SU-DHL-6 (cell line): ENCODE measurements around the gene CNN3.

Source experiments
- H2AFZ ChIP-seq: fragments of 200-600 bp; sonication (generic); 2 replicates; pipeline ENCODE4 v1.6.1; 2014; ENCODE audit warnings: low read depth, mild to moderate bottlenecking, moderate library complexity, mixed read lengths, antibody characterized with exemption, low read length; ENCODE audit not compliant: severe bottlenecking
- H3F3A ChIP-seq: fragments of 200-600 bp; shearing (Covaris generic); 2 replicates; pipeline ENCODE4 v1.6.0; 2016; ENCODE audit warnings: antibody characterized with exemption, mild to moderate bottlenecking; ENCODE audit not compliant: insufficient read depth
- H3K27ac ChIP-seq: fragments of 200-600 bp; sonication (generic); 2 replicates; pipeline ENCODE4 v1.5.1; 2016; ENCODE audit warnings: low read depth, mild to moderate bottlenecking, low read length, moderate library complexity, mixed read lengths
- H3K27me3 ChIP-seq: fragments of 200-600 bp; sonication (generic), shearing (Covaris generic); 2 replicates; pipeline ENCODE4 v1.6.0; 2014; ENCODE audit warnings: mild to moderate bottlenecking, low read length
- H3K36me3 ChIP-seq: fragments of 200-600 bp; sonication (generic); 2 replicates; pipeline ENCODE4 v1.6.1; 2014; ENCODE audit warnings: mild to moderate bottlenecking, low read length, mixed read lengths
- H3K4me2 ChIP-seq: fragments of 300-600, 200-600 bp; shearing (Covaris generic), sonication (generic); 2 replicates; pipeline ENCODE4 v1.6.0; 2014; ENCODE audit warnings: low read length, low read depth, mild to moderate bottlenecking; ENCODE audit not compliant: poor library complexity, severe bottlenecking
- H3K4me3 ChIP-seq: fragments of 200-600 bp; sonication (generic); 2 replicates; pipeline ENCODE4 v1.5.1; 2014; ENCODE audit warnings: antibody characterized with exemption, low read length, mild to moderate bottlenecking, mixed read lengths; ENCODE audit not compliant: insufficient read depth, poor library complexity, severe bottlenecking
- H3K79me2 ChIP-seq: fragments of 200-600 bp; sonication (generic); 2 replicates; pipeline ENCODE4 v1.6.1; 2014; ENCODE audit warnings: mild to moderate bottlenecking, low read length, moderate library complexity; ENCODE audit not compliant: insufficient read depth
- H3K9ac ChIP-seq: fragments of 200-600 bp; sonication (generic); 2 replicates; pipeline ENCODE4 v1.7.0; 2014; ENCODE audit warnings: mild to moderate bottlenecking, low read length
- H3K9me2 ChIP-seq: fragments of 200-600 bp; sonication (generic); replicated peaks from 2 replicates; pipeline ENCODE4 v1.6.1; 2014; ENCODE audit warnings: low read length; ENCODE audit not compliant: insufficient read depth
- H3K9me3 ChIP-seq: fragments of 200-600 bp; sonication (generic); 2 replicates; pipeline ENCODE4 v1.6.1; 2014; ENCODE audit warnings: low read length, mixed read lengths; ENCODE audit not compliant: insufficient read depth
- H4K20me1 ChIP-seq: fragments of 200-600 bp; sonication (generic); 2 replicates; pipeline ENCODE4 v1.6.1; 2014; ENCODE audit warnings: low read depth, mild to moderate bottlenecking, antibody characterized with exemption, low read length, moderate library complexity, mixed read lengths
- EZH2phosphoT487 ChIP-seq: fragments of 200-600 bp; sonication (generic), shearing (Covaris generic); conservative IDR thresholded peaks from 2 replicates; pipeline ENCODE4 v1.6.1; 2018; ENCODE audit warnings: mild to moderate bottlenecking, antibody characterized with exemption, low read length, moderate library complexity, mixed read lengths
- TF ChIP-seq, protein P1 (sequence below): fragments of 200-600 bp; sonication (generic); IDR thresholded peaks from one replicate; pipeline ENCODE4 v1.5.1; 2017; ENCODE audit warnings: antibody characterized with exemption, mild to moderate bottlenecking, low read length, moderate library complexity; ENCODE audit not compliant: insufficient read depth, poor library complexity, severe bottlenecking

Gene CNN3

DNA sequence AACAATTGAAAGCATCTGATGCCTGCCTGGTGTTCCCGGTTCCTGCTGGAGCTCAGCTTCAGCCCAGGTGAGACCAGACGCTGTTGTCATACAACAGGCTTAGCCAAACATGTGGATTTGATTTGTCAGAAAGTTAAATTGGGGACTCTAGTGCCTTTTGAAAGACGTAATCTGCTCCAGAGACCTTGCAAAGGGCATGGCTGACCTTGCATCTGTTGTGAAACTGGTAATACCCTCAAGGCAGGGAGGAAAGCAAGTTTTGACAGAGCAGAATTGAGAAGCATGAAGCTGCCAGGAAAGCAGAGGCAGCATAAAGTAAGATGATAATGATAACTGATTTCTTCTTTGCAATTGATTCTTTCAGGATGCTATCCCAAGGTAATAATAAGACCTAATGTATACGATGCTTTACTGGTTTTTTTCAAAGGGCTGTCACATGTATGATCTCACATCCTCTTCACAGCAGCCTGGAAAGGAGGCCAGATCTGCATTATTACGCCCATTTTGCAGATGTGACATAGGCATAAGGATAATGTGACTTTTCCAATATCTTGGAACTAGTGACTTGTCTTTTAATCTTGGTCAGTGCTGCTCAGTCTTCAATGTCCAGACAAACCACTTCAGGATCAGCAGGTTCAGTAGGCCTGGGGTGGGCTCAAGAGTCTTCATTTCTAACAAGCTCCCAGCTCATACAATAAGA is 24.7 kb upstream of the CNN3 start:
- no peak for TF ChIP-seq EZH2phosphoT487
- TF ChIP-seq, protein P1, sequence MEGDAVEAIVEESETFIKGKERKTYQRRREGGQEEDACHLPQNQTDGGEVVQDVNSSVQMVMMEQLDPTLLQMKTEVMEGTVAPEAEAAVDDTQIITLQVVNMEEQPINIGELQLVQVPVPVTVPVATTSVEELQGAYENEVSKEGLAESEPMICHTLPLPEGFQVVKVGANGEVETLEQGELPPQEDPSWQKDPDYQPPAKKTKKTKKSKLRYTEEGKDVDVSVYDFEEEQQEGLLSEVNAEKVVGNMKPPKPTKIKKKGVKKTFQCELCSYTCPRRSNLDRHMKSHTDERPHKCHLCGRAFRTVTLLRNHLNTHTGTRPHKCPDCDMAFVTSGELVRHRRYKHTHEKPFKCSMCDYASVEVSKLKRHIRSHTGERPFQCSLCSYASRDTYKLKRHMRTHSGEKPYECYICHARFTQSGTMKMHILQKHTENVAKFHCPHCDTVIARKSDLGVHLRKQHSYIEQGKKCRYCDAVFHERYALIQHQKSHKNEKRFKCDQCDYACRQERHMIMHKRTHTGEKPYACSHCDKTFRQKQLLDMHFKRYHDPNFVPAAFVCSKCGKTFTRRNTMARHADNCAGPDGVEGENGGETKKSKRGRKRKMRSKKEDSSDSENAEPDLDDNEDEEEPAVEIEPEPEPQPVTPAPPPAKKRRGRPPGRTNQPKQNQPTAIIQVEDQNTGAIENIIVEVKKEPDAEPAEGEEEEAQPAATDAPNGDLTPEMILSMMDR, result no peak

GRCh38 chr1:94951046-94951445 is 24.1 kb upstream of the CNN3 start:
- no peaks in the 10 kb centered on the region for H3K9me3 ChIP-seq
- H3K9me2 ChIP-seq, result no peaks in the 10 kb centered on the region
- H3K79me2 ChIP-seq, result no peaks in the 10 kb centered on the region
- no peak overlapping the region for H3K4me3 ChIP-seq
- no peak overlapping the region for H3K27ac ChIP-seq
- no peaks in the 10 kb centered on the region for H3K27me3 ChIP-seq
- H3K36me3 ChIP-seq, result no peaks in the 10 kb centered on the region
- no peaks in the 10 kb centered on the region for H3F3A ChIP-seq
- H4K20me1 ChIP-seq, result no peaks in the 10 kb centered on the region
- no peak overlapping the region for H3K9ac ChIP-seq
- TF ChIP-seq, protein P1, result no peak
- no peak for TF ChIP-seq EZH2phosphoT487
- no peak overlapping the region for H3K4me2 ChIP-seq
- H2AFZ ChIP-seq, result no peak overlapping the region

More for the DNA sequence above, 24.7 kb upstream of the CNN3 start:
- Histone ChIP-seq H4K20me1 (no peaks in the 10 kb centered on the region), H2AFZ (no peak overlapping the region), H3K9me3 (no peaks in the 10 kb centered on the region), H3F3A (no peaks in the 10 kb centered on the region), H3K9me2 (no peaks in the 10 kb centered on the region), H3K27ac (no peak overlapping the region), H3K79me2 (no peaks in the 10 kb centered on the region), H3K9ac (no peak overlapping the region), H3K4me2 (no peak overlapping the region), H3K36me3 (no peaks in the 10 kb centered on the region), H3K27me3 (no peaks in the 10 kb centered on the region), H3K4me3 (no peak overlapping the region)

DNA sequence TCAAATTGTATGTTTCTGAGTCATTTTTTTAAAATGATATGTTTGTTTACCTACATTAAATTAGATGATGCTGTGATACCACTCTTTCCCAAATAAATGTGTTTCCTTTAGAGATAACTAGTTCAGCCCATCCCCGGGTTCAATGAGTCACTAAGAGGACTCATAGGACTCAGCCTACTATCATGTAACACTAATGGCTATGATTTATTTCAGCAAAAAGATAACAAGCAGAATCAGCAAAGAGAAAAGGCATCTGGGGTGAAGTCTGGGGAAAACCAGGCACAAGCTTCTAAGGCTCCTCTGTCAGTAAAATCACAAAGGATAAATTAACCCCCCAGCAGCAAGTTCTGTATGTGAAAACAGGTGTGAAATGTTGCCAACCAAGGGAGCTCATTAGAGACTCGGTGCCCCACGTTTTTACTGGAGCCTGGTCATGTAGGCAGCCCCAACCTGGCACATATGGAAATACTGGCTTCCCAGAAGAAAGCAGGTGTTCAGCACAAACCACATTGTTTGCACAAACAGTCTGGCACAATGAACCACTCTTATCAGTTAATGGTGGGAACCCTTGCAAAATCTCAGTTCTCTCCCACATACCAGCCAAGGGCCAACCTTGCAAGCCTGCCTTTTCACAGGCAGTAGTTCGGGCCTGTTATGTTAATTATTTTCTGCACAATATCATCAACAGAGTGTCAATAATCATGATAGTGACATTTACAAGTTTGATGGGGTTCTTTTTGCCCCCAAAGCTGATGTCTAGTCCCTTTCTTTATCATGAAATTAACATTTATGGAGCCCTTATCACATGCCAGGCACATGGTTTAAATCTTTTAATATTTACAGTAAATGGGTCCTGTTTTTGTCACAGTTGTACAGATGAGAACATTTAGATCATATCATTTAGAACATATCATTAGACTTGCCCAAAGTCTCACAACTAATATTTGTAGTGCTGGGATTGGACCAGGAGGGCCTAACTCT is 23.1 kb upstream of the CNN3 start:
- no peak overlapping the region for H3K4me3 ChIP-seq
- no peak overlapping the region for H3K4me2 ChIP-seq
- no peaks in the 10 kb centered on the region for H3K9me3 ChIP-seq
- H2AFZ ChIP-seq, result no peak overlapping the region
- H4K20me1 ChIP-seq, result no peaks in the 10 kb centered on the region
- no peaks in the 10 kb centered on the region for H3K79me2 ChIP-seq
- no peak overlapping the region for H3K9ac ChIP-seq
- H3K27me3 ChIP-seq, result no peaks in the 10 kb centered on the region
- no peaks in the 10 kb centered on the region for H3K9me2 ChIP-seq
- H3F3A ChIP-seq, result no peaks in the 10 kb centered on the region
- TF ChIP-seq, protein P1, result no peak
- no peak for TF ChIP-seq EZH2phosphoT487
- no peak overlapping the region for H3K27ac ChIP-seq
- H3K36me3 ChIP-seq, result no peaks in the 10 kb centered on the region
